ENCODE results near the gene CFD. TPM values are rescaled to one million over a fixed set of nuclear protein-coding genes. Genes with fewer than 3 reads are reported as not detected.

CFD gene
- polyA plus RNA-seq, 1 donor (not counting 4 experiments of a cell fraction or from before 2014, with no cell fraction given), result 0.47 TPM

DNA sequence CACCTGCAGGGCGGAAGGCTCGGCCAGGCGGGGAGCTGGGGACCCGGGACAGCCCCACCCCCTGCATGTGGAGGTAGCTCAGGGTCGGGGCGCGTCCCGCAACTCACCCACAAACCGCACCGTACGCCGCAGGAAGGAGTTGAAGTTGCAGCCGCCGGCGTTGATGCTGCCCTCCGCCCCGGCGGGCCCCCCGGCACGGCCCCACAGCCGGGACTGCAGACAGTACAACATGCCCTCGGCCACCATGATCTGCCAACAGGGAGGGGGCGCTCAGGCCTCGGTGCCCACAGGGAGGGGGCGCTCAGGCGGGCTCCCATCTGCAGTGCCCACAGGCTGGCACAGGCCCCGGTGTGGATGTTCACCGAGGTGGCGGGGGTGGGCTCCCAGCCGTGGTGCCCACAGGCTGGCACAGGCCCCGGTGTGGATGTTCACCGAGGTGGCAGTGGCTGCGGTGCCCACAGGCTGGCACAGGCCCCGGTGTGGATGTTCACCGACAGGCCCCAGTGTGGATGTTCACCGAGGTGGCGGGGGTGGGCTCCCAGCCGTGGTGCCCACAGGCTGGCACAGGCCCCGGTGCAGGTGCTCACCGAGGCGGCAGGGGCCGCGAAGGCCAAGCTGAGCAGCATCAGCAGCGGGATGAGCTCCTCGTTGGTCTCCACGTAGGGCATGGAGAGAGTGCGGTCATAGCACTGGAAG, 44.2 kb upstream of the CFD start:
- dilution Hi-C loops (cut with MboI; ENCODE audit: extremely low pct_ligation_motif_present, low sequenced_read_pairs), result no loop called here
- Histone ChIP-seq H3K4me3 (ENCODE audit: control insufficient read depth in 2 of 3, extremely low read depth in 1 of 3, insufficient read depth in 2 of 3, low read depth in 1 of 3, low read length in 3 of 3) (no peak overlapping the region), H3K36me3 (ENCODE audit: control insufficient read depth in 2 of 2, extremely low read depth in 1 of 2, insufficient read depth in 2 of 2, low read length in 2 of 2) (peaks cover 7% of the 10 kb centered on the region in 2 experiments), H3K27ac (ENCODE audit: control insufficient read depth, insufficient read depth, low read length) (no peak overlapping the region), H4K20me1 (ENCODE audit: control insufficient read depth, extremely low read depth, insufficient read depth, low read length) (peaks cover 8% of the 10 kb centered on the region), H3K27me3 (ENCODE audit: control insufficient read depth, extremely low read depth, insufficient read depth, low read length) (no peaks in the 10 kb centered on the region), H3K4me2 (ENCODE audit: control insufficient read depth, extremely low read depth, insufficient read depth, low read depth, low read length) (no peak overlapping the region), H2AFZ (ENCODE audit: control insufficient read depth, low read length) (no peak overlapping the region), H3K4me1 (ENCODE audit: control insufficient read depth, extremely low read depth, insufficient read depth, low read length) (no peaks in the 10 kb centered on the region), H3K9me1 (ENCODE audit: control insufficient read depth, extremely low read depth, insufficient read depth, low read length) (no peaks in the 10 kb centered on the region), H3K9me3 (ENCODE audit: control insufficient read depth, low read depth, low read length) (no peaks in the 10 kb centered on the region), H3K9ac (ENCODE audit: control insufficient read depth, extremely low read depth, insufficient read depth, low read length) (no peak overlapping the region), H3K79me2 (ENCODE audit: control insufficient read depth, insufficient read depth, low read length) (no peaks in the 10 kb centered on the region)
- DNase-seq (ENCODE audit: low read depth, low spot score) (no peak), FAIRE-seq (no peak)
- TF ChIP-seq EZH2 (IDR thresholded peaks at IDR 0.05; ENCODE audit: low read length), result no peak
- TF ChIP-seq CTCF (optimal IDR thresholded peaks at IDR 0.05 in 1 of 3, IDR thresholded peaks at IDR 0.05 in 1 of 3, conservative IDR thresholded peaks at IDR 0.05 in 1 of 3; ENCODE audit: extremely low read depth in 1 of 3, insufficient read depth in 2 of 3, low read length in 3 of 3), result no peak

- Histone ChIP-seq H3K4me3 (ENCODE audit: control insufficient read depth in 2 of 3, extremely low read depth in 1 of 3, insufficient read depth in 2 of 3, low read depth in 1 of 3, low read length in 3 of 3) (no peak overlapping the region), H3K9me3 (ENCODE audit: control insufficient read depth, low read depth, low read length) (no peaks in the 10 kb centered on the region), H3K36me3 (ENCODE audit: control insufficient read depth in 2 of 2, extremely low read depth in 1 of 2, insufficient read depth in 2 of 2, low read length in 2 of 2) (peaks cover 2% of the 10 kb centered on the region in 2 experiments), H3K4me1 (ENCODE audit: control insufficient read depth, extremely low read depth, insufficient read depth, low read length) (no peaks in the 10 kb centered on the region), H3K79me2 (ENCODE audit: control insufficient read depth, insufficient read depth, low read length) (no peaks in the 10 kb centered on the region), H4K20me1 (ENCODE audit: control insufficient read depth, extremely low read depth, insufficient read depth, low read length) (peaks cover 7% of the 10 kb centered on the region), H3K27ac (ENCODE audit: control insufficient read depth, insufficient read depth, low read length) (no peak overlapping the region), H3K9ac (ENCODE audit: control insufficient read depth, extremely low read depth, insufficient read depth, low read length) (no peak overlapping the region), H3K9me1 (ENCODE audit: control insufficient read depth, extremely low read depth, insufficient read depth, low read length) (no peaks in the 10 kb centered on the region), H2AFZ (ENCODE audit: control insufficient read depth, low read length) (no peak overlapping the region), H3K27me3 (ENCODE audit: control insufficient read depth, extremely low read depth, insufficient read depth, low read length) (no peaks in the 10 kb centered on the region), H3K4me2 (ENCODE audit: control insufficient read depth, extremely low read depth, insufficient read depth, low read depth, low read length) (no peak overlapping the region)
- no peak for TF ChIP-seq EZH2 (IDR thresholded peaks at IDR 0.05; ENCODE audit: low read length)
- TF ChIP-seq CTCF (optimal IDR thresholded peaks at IDR 0.05 in 1 of 3, IDR thresholded peaks at IDR 0.05 in 1 of 3, conservative IDR thresholded peaks at IDR 0.05 in 1 of 3; ENCODE audit: extremely low read depth in 1 of 3, insufficient read depth in 2 of 3, low read length in 3 of 3), result no peak
- FAIRE-seq (no peak), DNase-seq (ENCODE audit: low read depth, low spot score) (no peak)
- dilution Hi-C loops (cut with MboI; ENCODE audit: extremely low pct_ligation_motif_present, low sequenced_read_pairs), result no loop called here
Observed at GRCh38 chr19:815775-816499, 43.5 kb upstream of the CFD start.
